Measurements from ENCODE around the gene GANAB. TPM values are rescaled to one million over a fixed set of nuclear protein-coding genes. Genes with fewer than 3 reads are reported as not detected.

The GANAB gene
- total RNA-seq, 1 donor = 50.1 TPM

- H3K4me1 ChIP-seq (ENCODE audit: insufficient read depth, low read length) = peaks cover 23% of the 10 kb centered on the region
- H3K9me3 ChIP-seq (ENCODE audit: low read depth, low read length) = no peaks in the 10 kb centered on the region
- H3K27me3 ChIP-seq (ENCODE audit: insufficient read depth, low read length) = no peaks in the 10 kb centered on the region
- H3K4me3 ChIP-seq (ENCODE audit: low read length) = no peak overlapping the region
Observed at GRCh38 chr11:62615521-62615920, 30.9 kb downstream of the GANAB start.

DNA sequence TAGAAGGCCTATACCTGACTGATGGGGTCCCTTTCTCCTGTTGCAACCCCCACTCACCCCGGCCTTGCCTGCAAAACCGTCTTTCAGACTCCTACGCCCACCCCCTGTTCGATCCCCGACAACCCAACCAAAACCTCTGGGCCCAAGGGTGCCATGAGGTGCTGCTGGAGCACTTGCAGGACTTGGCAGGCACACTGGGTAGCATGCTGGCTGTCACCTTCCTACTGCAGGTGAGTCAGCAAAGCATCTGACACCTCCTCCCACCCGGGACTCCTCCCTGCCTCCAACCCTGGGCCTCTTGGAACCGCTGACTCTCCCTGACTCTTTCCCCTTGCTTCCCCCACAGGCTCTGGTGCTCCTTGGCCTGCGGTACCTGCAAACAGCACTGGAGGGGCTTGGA lies 32.1 kb downstream of the GANAB start:
- Histone ChIP-seq H3K27me3 (ENCODE audit: insufficient read depth, low read length) (no peaks in the 10 kb centered on the region), H3K4me3 (ENCODE audit: low read length) (no peak overlapping the region), H3K9me3 (ENCODE audit: low read depth, low read length) (no peaks in the 10 kb centered on the region), H3K4me1 (ENCODE audit: insufficient read depth, low read length) (peaks cover 19% of the 10 kb centered on the region)

DNA sequence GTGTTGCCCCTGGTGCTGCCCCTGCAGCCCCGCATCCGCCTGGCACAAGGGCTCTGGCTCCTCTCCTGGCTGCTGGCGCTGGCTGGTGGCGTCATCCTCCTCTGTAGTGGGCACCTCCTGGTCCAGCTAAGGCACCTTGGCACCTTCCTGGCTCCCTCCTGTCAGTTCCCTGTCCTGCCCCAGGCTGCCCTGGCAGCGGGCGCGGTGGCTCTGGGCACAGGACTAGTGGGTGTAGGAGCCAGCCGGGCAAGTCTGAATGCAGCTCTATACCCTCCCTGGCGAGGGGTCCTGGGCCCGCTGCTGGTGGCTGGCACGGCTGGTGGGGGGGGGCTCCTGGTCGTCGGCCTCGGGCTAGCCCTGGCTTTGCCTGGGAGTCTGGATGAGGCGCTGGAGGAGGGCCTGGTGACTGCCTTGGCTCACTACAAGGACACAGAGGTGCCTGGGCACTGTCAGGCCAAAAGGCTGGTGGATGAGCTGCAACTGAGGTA lies 33.1 kb downstream of the GANAB start:
- H3K9me3 ChIP-seq (ENCODE audit: low read depth, low read length) = no peaks in the 10 kb centered on the region
- H3K4me1 ChIP-seq (ENCODE audit: insufficient read depth, low read length) = peaks cover 19% of the 10 kb centered on the region
- no peak overlapping the region for H3K4me3 ChIP-seq (ENCODE audit: low read length)
- H3K27me3 ChIP-seq (ENCODE audit: insufficient read depth, low read length) = no peaks in the 10 kb centered on the region

GRCh38 chr11:62612366-62613290 lies 33.8 kb downstream of the GANAB start, which contains the start of the genes EML3 and ROM1:
TSS of gene EML3 (minus strand) at chr11:62612775. CDS start at chr11:62612457, 318 bp downstream.
TSS of gene ROM1 (plus strand) at chr11:62613257. CDS start at chr11:62613282, 25 bp downstream.
- Histone ChIP-seq H3K27me3 (ENCODE audit: insufficient read depth, low read length) (no peaks in the 10 kb centered on the region), H3K4me1 (ENCODE audit: insufficient read depth, low read length) (peaks cover 26% of the 10 kb centered on the region), H3K4me3 (ENCODE audit: low read length) (peak within 1 kb of the TSS; percentile 69), H3K9me3 (ENCODE audit: low read depth, low read length) (no peaks in the 10 kb centered on the region)

DNA sequence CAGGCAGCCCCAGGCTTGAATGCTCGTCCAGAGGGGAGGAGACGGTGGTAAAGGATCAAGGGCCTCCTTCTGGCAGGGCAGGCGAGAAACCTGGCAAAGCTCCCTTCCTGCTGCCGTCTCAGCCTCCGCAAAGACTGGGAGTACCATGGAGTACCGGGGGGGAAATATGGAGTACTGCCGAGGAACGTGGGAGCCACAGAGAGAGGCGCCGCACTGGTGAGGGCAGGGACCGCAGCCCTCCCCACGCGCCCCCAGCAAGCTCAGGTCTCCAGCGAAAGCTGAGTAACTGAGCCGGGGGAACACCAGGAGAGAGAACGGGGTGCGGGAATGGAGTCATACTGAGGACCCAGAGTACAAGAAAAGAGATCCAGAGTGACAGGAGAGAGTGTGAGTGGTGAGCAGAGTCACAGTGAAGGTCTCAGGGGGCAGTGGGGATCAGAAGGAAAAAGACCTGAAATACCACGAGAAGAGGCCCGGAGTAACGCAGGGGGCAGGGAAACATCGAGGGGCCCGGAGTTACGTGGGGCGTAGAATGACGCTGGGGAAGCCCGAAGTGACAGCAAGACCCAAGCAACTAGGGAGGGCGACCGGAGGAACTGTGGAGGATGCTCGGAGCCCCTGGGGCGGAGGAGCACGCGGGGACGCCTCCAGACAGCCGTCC lies 34.6 kb downstream of the GANAB start:
- peaks cover 32% of the 10 kb centered on the region for H3K4me1 ChIP-seq (ENCODE audit: insufficient read depth, low read length)

DNA sequence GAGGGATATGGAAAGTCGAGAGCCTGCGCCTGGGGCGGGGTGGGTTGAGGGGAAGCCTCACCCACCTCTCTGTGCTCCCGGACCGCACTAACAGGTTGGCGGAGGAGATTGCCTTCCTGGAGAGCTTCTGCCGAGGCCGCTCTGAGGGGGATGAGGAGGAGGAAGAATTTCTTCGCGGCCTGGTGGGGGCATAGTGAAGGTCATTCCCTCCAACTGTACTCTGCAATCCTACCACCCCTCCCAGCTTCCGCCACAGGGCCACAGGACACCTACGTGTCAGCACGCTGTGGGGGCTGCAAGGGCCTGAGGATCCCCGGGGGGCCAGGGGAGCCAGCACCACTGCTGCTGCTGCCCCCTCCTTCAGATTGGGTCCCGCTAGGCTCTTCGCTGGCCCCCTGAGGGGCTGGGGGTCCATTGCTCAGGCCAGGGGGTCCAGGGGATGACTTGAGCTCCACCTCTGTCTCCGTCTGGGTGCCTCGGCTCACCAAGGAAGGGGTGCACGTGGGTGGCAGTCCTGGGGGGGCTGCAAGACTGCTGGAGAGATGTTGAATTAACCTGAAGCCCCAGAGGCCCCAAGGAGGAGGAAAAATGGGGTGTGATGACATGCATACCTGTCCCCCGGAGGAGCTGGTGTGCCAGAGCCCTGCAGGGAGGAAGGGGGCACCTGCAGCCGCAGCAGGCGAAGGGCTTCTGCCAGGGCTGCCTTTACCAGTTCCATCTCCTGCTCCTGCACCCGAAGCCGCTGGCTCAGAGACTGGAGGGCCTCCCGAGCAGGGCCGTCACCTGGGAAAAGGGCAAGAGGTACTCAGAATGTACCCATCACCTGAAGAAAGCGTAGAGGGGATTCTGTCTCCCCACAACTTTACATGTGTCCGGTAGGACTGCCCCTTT lies 35.4 kb downstream of the GANAB start:
- no peaks in the 10 kb centered on the region for H3K27me3 ChIP-seq (ENCODE audit: insufficient read depth, low read length)
- no peaks in the 10 kb centered on the region for H3K9me3 ChIP-seq (ENCODE audit: low read depth, low read length)
- peaks cover 32% of the 10 kb centered on the region for H3K4me1 ChIP-seq (ENCODE audit: insufficient read depth, low read length)
- H3K4me3 ChIP-seq (ENCODE audit: low read length) = peak overlapping the region; percentile 69

More for the DNA sequence above, 34.6 kb downstream of the GANAB start:
- H3K27me3 ChIP-seq (ENCODE audit: insufficient read depth, low read length) = no peaks in the 10 kb centered on the region
- peak overlapping the region; percentile 69 for H3K4me3 ChIP-seq (ENCODE audit: low read length)
- H3K9me3 ChIP-seq (ENCODE audit: low read depth, low read length) = no peaks in the 10 kb centered on the region

DNA sequence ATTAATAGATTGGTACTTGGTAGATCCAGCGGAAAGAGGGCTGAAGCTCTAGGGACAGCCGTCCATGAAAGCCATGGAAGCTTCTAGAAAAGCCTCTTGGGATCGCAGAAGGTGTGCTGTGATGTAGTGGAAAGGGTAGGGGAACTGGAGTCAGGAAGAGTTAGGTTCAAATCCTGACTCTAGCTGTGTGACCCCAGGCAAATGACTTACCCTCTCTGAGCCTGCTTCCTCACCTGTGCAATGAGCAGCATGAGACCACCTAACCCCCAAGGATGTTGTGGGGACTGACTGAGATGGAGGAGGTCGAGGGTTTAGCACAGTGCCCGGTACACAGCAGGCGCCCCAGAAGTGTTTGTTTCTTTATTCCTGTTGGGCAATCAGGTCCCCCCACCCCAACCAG lies 36.0 kb downstream of the GANAB start:
- Histone ChIP-seq H3K4me1 (ENCODE audit: insufficient read depth, low read length) (peaks cover 32% of the 10 kb centered on the region), H3K27me3 (ENCODE audit: insufficient read depth, low read length) (no peaks in the 10 kb centered on the region), H3K4me3 (ENCODE audit: low read length) (no peak overlapping the region), H3K9me3 (ENCODE audit: low read depth, low read length) (no peaks in the 10 kb centered on the region)

DNA sequence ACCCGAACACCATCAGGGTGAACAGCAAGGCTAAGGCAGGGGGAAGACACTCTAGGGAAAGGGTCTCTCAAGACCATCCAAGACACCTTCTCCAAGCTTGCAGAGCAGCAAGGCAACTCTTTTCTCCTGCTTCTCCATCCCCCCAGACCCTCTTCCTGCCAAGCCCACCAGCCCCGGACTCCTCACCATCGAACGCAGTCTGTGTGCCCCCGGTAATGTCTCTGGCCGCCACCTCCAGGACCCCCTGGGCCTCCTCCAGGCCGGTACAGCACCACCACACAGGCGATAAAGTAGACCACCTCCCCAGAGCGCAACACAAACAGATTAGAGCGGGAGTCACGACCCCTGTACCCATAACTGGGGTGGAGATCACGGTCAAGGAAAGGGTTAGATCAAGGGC lies 37.6 kb downstream of the GANAB start:
- Histone ChIP-seq H3K4me1 (ENCODE audit: insufficient read depth, low read length) (peaks cover 32% of the 10 kb centered on the region), H3K27me3 (ENCODE audit: insufficient read depth, low read length) (no peaks in the 10 kb centered on the region), H3K9me3 (ENCODE audit: low read depth, low read length) (no peaks in the 10 kb centered on the region), H3K4me3 (ENCODE audit: low read length) (no peak overlapping the region)

- peaks cover 32% of the 10 kb centered on the region for H3K4me1 ChIP-seq (ENCODE audit: insufficient read depth, low read length)
- H3K27me3 ChIP-seq (ENCODE audit: insufficient read depth, low read length) = no peaks in the 10 kb centered on the region
- no peaks in the 10 kb centered on the region for H3K9me3 ChIP-seq (ENCODE audit: low read depth, low read length)
- no peak overlapping the region for H3K4me3 ChIP-seq (ENCODE audit: low read length)
Observed at GRCh38 chr11:62607714-62608113, 38.7 kb downstream of the GANAB start.

DNA sequence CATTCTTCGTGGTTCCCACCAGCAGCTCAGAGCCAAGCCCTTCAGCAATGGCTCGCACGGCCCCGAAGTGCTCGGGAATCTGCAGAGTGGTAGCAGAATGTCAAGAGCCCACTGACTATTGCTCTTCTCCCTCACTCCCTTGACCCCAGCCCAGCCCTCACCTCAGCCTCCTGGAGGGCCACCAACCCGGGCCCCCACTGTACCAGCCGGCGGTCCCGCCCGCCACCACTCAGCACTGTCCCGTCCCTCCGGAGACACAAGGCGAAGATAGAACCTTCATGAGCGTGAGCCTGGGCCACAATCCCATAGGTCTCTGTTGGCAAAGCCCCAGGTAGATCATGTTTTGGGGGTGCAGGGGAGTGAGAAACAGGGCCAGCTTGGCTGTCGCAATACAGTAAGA lies 40.5 kb downstream of the GANAB start:
- Histone ChIP-seq H3K9me3 (ENCODE audit: low read depth, low read length) (no peaks in the 10 kb centered on the region), H3K27me3 (ENCODE audit: insufficient read depth, low read length) (no peaks in the 10 kb centered on the region)

GRCh38 chr11:62605467-62605866 lies 40.9 kb downstream of the GANAB start:
- Histone ChIP-seq H3K4me1 (ENCODE audit: insufficient read depth, low read length) (peaks cover 28% of the 10 kb centered on the region), H3K4me3 (ENCODE audit: low read length) (no peak overlapping the region), H3K9me3 (ENCODE audit: low read depth, low read length) (no peaks in the 10 kb centered on the region), H3K27me3 (ENCODE audit: insufficient read depth, low read length) (no peaks in the 10 kb centered on the region)

More for the DNA sequence above, 40.5 kb downstream of the GANAB start:
- Histone ChIP-seq H3K4me3 (ENCODE audit: low read length) (no peak overlapping the region), H3K4me1 (ENCODE audit: insufficient read depth, low read length) (peaks cover 29% of the 10 kb centered on the region)

DNA sequence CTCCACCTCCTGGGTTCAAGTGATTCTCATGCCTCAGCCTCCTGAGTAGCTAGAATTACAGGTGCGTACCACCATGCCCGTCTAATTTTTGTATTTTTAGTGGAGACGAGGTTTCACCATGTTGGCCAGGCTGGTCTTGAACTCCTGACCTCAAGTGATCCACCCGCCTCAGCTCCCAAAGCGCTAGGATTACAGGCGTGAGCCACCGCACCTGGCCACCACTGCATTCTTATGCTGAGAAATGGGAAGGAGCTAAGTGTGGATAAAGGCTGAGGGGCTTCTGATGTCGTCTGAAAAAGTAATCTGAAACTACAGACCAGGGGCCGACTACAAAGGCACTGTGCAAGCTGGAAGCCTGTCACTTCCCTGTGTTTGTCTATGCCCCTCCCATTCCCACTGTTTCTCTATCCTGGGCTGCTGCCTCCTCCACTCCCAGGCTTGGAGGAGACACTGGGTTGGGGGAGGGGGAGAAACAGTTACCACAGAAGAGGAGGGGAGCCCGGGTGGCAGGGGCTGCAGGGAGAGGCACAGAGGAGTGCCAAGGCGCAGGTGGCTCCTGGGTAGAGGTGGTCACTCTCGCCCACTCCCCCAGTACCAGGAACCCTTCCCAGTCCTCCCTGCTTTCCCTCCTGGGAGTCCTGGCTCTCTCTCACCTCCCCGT lies 41.8 kb downstream of the GANAB start:
- H3K4me3 ChIP-seq (ENCODE audit: low read length) = no peak overlapping the region
- H3K4me1 ChIP-seq (ENCODE audit: insufficient read depth, low read length) = peaks cover 37% of the 10 kb centered on the region
- H3K9me3 ChIP-seq (ENCODE audit: low read depth, low read length) = no peaks in the 10 kb centered on the region
- H3K27me3 ChIP-seq (ENCODE audit: insufficient read depth, low read length) = no peaks in the 10 kb centered on the region

DNA sequence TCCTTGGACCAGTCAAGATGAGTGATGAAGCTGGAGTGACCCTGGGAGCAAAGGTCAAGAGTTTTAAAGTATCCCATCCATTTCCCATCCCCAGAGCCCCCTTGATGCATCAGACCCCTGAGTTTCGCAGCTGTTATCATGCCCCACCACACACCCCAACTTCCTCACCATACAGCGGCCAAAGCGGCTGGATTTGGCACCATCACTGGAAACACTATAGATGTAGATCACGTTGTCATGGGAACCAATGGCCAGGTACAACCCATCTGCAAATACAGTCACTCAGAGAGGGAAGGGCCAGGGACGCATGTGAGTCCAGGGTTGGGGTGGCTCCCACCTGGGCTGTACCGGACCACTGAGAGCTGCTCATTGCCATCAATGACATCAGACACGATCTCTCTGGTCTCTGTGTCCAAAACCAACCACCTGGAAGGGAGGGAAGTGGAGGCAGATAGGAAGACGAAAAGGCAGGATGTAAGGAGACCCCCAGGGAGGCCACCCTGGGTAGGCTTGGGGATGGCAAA lies 42.6 kb downstream of the GANAB start:
- Histone ChIP-seq H3K4me1 (ENCODE audit: insufficient read depth, low read length) (peaks cover 44% of the 10 kb centered on the region), H3K9me3 (ENCODE audit: low read depth, low read length) (no peaks in the 10 kb centered on the region), H3K27me3 (ENCODE audit: insufficient read depth, low read length) (no peaks in the 10 kb centered on the region), H3K4me3 (ENCODE audit: low read length) (no peak overlapping the region)

- H3K9me3 ChIP-seq (ENCODE audit: low read depth, low read length) = no peaks in the 10 kb centered on the region
- H3K4me1 ChIP-seq (ENCODE audit: insufficient read depth, low read length) = peaks cover 49% of the 10 kb centered on the region
- no peaks in the 10 kb centered on the region for H3K27me3 ChIP-seq (ENCODE audit: insufficient read depth, low read length)
- no peak overlapping the region for H3K4me3 ChIP-seq (ENCODE audit: low read length)
Observed at GRCh38 chr11:62603072-62603408, 43.4 kb downstream of the GANAB start.
